Osteocyte (in vitro differentiated cells): ENCODE measurements around the gene OTOG. TPM values are rescaled to one million over a fixed set of nuclear protein-coding genes. Genes with fewer than 3 reads are reported as not detected.

Source experiments
- DNase-seq: peaks from one replicate; pipeline ENCODE4 v3.0.0; 2021; ENCODE audit warnings: mixed read lengths; ENCODE audit not compliant: unreplicated experiment; ENCODE audit errors: extremely low spot score
- H3K27ac Mint-ChIP-seq: one replicate; pipeline ENCODE4 v1.8.0; 2021; ENCODE audit warnings: mild to moderate bottlenecking, mixed read lengths; ENCODE audit not compliant: unreplicated experiment
- H3K27me3 Mint-ChIP-seq: one replicate; pipeline ENCODE4 v1.8.0; 2021; ENCODE audit warnings: mixed read lengths; ENCODE audit not compliant: unreplicated experiment
- H3K36me3 Mint-ChIP-seq: one replicate; pipeline ENCODE4 v1.8.0; 2021; ENCODE audit warnings: mixed read lengths; ENCODE audit not compliant: unreplicated experiment
- H3K4me1 Mint-ChIP-seq: one replicate; pipeline ENCODE4 v1.8.0; 2021; ENCODE audit warnings: mixed read lengths; ENCODE audit not compliant: unreplicated experiment
- H3K4me3 Mint-ChIP-seq: one replicate; pipeline ENCODE4 v1.8.0; 2021; ENCODE audit warnings: mild to moderate bottlenecking, moderate library complexity, mixed read lengths; ENCODE audit not compliant: unreplicated experiment
- H3K9me3 Mint-ChIP-seq: one replicate; pipeline ENCODE4 v1.8.0; 2021; ENCODE audit warnings: mixed read lengths; ENCODE audit not compliant: unreplicated experiment
- total RNA-seq: library from RNA; stranded (reverse); gene quantifications from 2 replicates; pipeline ENCODE4 v1.2.1, GENCODE V29; 2021
- TF ChIP-seq, protein P1 (sequence below): fragments of 200-600 bp; sonication (generic); IDR thresholded peaks from 2 replicates; pipeline ENCODE4 v1.5.0; 2021; ENCODE audit warnings: antibody characterized with exemption, mild to moderate bottlenecking, moderate library complexity

The OTOG gene
- total RNA-seq, 1 donor from 2014 or later: not detected

GRCh38 chr11:17517186-17517585, 29.9 kb upstream of the OTOG start:
- no peaks in the 10 kb centered on the region for H3K36me3 Mint-ChIP-seq
- H3K9me3 Mint-ChIP-seq: no peaks in the 10 kb centered on the region
- no peak overlapping the region for H3K4me3 Mint-ChIP-seq
- TF ChIP-seq, protein P1, sequence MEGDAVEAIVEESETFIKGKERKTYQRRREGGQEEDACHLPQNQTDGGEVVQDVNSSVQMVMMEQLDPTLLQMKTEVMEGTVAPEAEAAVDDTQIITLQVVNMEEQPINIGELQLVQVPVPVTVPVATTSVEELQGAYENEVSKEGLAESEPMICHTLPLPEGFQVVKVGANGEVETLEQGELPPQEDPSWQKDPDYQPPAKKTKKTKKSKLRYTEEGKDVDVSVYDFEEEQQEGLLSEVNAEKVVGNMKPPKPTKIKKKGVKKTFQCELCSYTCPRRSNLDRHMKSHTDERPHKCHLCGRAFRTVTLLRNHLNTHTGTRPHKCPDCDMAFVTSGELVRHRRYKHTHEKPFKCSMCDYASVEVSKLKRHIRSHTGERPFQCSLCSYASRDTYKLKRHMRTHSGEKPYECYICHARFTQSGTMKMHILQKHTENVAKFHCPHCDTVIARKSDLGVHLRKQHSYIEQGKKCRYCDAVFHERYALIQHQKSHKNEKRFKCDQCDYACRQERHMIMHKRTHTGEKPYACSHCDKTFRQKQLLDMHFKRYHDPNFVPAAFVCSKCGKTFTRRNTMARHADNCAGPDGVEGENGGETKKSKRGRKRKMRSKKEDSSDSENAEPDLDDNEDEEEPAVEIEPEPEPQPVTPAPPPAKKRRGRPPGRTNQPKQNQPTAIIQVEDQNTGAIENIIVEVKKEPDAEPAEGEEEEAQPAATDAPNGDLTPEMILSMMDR: no peak
- no peak for DNase-seq
- H3K27ac Mint-ChIP-seq: no peak overlapping the region
- peaks cover 31% of the 10 kb centered on the region for H3K27me3 Mint-ChIP-seq
- H3K4me1 Mint-ChIP-seq: no peaks in the 10 kb centered on the region

DNA sequence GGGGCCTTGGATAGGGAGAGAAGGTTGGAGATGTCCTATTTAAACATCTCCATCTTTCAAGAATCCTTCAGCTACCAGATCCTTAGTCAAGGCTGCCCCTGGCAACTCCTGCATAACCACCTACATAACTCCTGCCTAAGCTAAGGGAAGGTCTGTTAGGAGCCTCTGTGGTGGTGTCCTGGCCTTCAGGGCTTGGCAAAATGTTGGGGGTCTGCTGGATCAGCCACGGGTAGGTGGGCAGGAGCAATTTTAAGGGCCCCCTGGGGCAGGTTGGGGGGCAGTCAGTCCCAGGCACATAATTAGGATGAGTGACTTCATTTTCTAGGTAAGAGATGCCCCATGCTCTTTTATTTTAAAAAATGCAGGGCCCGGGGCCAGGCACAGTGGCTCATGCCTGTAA, 28.7 kb upstream of the OTOG start:
- Mint-ChIP-seq H3K4me1 (no peaks in the 10 kb centered on the region), H3K27me3 (peaks cover 28% of the 10 kb centered on the region), H3K27ac (no peak overlapping the region), H3K4me3 (no peak overlapping the region), H3K9me3 (no peaks in the 10 kb centered on the region), H3K36me3 (no peaks in the 10 kb centered on the region)
- no peak for DNase-seq
- TF ChIP-seq, protein P1: no peak

- no peaks in the 10 kb centered on the region for H3K4me1 Mint-ChIP-seq
- peaks cover 27% of the 10 kb centered on the region for H3K27me3 Mint-ChIP-seq
- no peak overlapping the region for H3K4me3 Mint-ChIP-seq
- no peaks in the 10 kb centered on the region for H3K36me3 Mint-ChIP-seq
- DNase-seq: no peak
- TF ChIP-seq, protein P1: no peak
- H3K9me3 Mint-ChIP-seq: no peaks in the 10 kb centered on the region
- H3K27ac Mint-ChIP-seq: no peak overlapping the region
These were observed 27.8 kb upstream of the OTOG start for GRCh38 chr11:17519061-17519885.

DNA sequence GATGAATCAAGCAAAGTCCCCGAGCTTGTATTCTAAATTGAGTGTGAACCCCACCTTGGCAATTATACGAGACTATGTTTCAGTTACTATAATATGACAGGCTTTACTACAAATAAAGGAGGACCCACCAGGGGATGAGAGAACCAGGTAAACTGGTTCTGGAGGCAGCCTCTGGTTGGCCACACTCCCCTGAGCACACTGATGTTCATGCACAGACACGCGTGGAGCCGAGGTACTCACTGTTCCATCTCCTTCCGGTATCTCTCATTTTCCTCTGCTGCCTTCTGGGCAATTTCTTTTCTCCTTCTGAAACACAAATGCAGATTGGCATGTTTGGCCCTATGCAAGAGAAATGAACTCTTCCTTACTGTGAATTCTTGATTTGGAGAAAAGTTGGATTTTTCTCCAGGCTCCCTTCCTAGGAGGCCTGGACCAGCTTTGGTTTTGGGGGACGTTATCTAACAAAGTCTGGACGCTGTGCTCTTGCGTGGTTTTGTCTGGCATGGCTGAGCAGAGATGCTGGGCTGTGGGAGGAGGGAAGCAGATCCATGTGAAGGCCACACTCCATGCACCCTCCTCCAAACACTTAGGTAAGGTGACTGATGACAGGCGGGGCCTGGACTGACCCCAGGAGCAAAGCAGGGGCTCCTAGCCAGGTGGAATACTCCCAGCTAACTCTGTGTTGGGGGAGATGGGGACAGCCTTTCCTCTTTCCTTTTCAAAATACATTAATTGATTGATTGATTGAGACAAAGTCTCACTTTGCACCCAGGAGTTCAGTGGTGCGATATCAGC, 25.8 kb upstream of the OTOG start:
- H3K27me3 Mint-ChIP-seq: peaks cover 17% of the 10 kb centered on the region
- H3K4me1 Mint-ChIP-seq: no peaks in the 10 kb centered on the region
- no peaks in the 10 kb centered on the region for H3K36me3 Mint-ChIP-seq
- H3K4me3 Mint-ChIP-seq: no peak overlapping the region
- no peak overlapping the region for H3K27ac Mint-ChIP-seq
- no peak for DNase-seq
- no peaks in the 10 kb centered on the region for H3K9me3 Mint-ChIP-seq
- TF ChIP-seq, protein P1: no peak

- Mint-ChIP-seq H3K36me3 (no peaks in the 10 kb centered on the region), H3K27ac (no peak overlapping the region), H3K4me1 (no peaks in the 10 kb centered on the region), H3K4me3 (no peak overlapping the region), H3K9me3 (no peaks in the 10 kb centered on the region), H3K27me3 (peaks cover 12% of the 10 kb centered on the region)
- no peak for DNase-seq
- TF ChIP-seq, protein P1: no peak
These were observed 24.4 kb upstream of the OTOG start for GRCh38 chr11:17522655-17523054.
